ENCODE results near the gene MYO3B.
"Not testable (repeated sequence)": the region's sequence is repeated elsewhere in the genome, so short reads cannot be mapped to it uniquely, and the experiment has no call there.

MYO3B gene

GRCh38 chr2:170212625-170213280, 34.8 kb downstream of the MYO3B start:
- no peak for DNase-seq

GRCh38 chr2:170213281-170213625, 35.3 kb downstream of the MYO3B start:
- not testable (repeated sequence) for DNase-seq

- DNase-seq, result no peak
Measured at GRCh38 chr2:170213651-170214050, 35.7 kb downstream of the MYO3B start.

- no peak for DNase-seq
Measured at GRCh38 chr2:170214309-170214948, 36.5 kb downstream of the MYO3B start.

DNA sequence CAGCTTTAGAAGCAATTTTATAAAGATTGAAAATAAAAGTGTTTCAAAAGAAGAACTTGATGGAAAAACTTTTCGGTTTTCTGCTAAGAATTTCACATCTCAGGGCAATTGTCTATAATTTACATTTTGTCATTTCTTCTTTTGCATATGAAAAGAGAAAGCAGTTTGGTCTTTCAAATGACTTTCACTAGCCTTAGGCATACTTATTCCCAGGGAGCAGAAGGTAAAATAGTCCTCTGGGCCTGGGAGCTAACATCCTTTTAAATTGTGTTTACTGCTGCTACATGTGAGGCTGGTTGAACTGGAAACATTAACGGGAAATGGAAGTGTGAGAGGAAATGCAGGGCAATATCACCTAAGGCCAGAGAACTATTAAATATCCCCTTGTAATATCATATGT, 37.1 kb downstream of the MYO3B start:
- no peak for DNase-seq

- DNase-seq, result no peak
Measured at GRCh38 chr2:170216428-170216827, 38.5 kb downstream of the MYO3B start.

- DNase-seq, result no peak
Measured at GRCh38 chr2:170216981-170217380, 39.0 kb downstream of the MYO3B start.

GRCh38 chr2:170217778-170218251, 39.9 kb downstream of the MYO3B start:
- no peak for DNase-seq

DNA sequence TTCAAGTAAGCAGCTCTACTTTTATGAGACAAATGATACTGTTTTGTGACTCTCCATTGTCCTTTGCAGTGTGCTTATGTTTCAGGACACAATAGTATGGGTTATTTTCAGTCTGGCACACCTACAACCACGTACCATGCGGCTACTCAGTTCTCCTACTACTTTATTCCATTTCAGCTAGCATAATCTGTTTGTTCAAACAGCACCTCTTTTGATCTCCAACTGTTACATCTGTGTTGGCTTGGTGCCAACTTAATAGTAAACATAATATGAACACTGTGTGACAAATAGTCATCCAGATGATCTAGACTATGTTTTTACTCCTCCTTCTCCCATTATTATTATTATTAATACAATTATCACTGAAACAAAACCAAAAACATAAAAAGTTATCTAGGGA, 40.5 kb downstream of the MYO3B start:
- no peak for DNase-seq

DNA sequence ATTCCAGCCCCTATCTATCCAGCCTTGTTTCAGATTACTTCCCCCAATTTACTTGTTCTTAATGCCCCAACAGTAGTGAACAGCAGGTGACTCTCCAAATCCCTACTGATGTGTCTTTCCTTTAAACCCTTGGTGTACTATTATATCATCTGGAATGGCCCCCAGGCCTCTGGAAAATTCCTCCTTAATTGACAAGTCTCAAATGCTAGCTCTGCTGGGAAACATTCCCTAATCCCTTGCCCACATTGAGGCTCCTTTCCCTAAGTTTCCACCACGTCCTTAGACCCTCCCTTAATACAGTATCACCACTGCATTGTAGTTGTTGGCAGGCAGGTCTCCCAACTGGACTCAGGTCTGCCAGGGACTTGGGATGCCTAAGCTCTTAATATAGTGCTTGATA, 41.0 kb downstream of the MYO3B start:
- DNase-seq, result no peak

DNA sequence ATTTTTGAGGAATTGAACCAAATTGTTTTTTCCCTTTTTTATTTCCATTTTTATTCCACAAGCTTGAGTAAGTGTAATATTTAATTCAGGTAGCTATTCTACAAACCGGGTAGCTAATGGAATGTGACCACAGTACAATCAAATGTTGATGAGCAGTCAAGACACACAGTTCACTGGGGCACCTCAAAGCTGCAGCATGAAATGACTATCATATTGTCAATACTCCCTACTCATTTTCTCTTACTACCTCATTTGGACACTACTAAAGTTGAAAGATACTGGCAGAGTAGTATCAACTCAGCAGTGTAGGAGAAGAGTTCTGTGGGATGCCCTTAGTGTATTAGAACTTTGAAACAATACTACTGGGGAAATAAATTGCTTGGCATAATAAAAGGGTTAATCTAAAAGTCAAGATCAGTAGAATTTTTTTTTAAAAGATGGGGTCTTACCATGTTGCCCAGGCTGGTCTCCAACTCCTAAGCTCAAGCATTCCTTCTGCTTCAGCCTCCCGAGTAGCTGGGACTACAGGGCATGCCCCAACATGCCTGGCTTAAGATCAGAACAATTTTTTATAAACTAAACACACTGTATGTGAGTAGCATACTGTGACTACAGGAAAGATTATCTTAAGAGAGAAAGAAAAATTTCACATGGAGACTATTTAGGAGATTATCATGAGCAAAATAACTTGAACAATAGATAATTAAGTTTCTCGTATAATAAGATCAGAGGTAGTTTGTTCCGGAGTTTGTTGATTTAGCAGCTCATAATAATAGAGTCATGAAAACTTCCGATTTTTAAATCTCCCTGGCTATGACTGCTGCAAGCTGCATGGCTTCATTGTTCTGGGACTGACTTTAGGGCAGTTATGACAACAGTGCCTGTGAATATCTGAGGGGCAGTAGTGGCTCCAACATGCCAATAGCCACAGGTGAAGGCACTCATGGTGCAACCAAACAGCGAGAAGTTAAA, 43.7 kb downstream of the MYO3B start:
- no peak for DNase-seq

- DNase-seq, result no peak
Measured at GRCh38 chr2:170222298-170222697, 44.4 kb downstream of the MYO3B start.

DNA sequence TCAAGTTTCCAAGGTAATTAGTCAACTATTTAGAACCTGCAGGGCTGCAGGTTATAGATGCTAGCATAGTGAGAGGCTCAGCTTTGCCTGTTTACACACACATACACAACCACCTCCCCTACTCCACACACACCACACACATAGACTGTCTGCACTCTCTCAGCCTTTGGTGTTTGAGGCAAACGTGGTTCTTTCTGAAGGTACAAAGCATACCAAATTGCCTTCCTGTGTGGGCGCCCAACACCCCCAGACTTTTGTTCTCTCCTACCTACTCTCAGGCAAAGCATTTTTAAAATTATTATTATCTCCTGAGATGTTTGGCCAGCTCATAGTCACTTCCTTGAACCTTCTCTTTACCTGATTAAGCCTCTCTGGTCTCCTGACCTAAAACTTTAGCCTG, 44.9 kb downstream of the MYO3B start:
- DNase-seq, result no peak

DNA sequence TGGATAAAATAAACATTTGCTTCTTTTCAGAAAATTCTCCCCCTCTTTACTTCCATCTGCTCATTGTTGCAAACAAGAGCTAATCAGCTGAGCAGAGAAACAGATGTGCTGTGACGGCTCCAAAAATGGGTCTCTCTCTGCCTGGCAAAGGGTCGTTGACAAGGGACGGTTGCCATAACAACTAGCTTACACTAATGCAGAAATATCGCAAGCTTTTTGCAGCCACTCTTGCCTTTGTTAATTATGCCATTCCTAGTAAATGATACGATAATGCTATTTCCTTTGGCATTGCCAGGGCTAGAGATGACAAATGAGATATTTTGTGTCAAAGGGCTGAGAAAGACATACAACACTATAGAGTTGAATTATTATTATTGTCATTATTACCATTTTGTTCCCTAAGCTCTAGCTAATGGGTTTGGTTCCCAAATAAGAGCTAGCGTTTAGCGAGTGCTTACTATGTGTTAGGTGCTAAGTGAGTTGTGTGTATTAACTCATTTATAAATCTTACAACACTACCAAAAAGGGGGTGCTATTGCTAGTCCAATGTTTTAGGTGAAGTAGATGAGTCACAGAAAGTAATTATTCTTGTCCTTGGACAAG, 46.8 kb downstream of the MYO3B start:
- no peak for DNase-seq

GRCh38 chr2:170226216-170226615, 48.3 kb downstream of the MYO3B start:
- no peak for DNase-seq

DNA sequence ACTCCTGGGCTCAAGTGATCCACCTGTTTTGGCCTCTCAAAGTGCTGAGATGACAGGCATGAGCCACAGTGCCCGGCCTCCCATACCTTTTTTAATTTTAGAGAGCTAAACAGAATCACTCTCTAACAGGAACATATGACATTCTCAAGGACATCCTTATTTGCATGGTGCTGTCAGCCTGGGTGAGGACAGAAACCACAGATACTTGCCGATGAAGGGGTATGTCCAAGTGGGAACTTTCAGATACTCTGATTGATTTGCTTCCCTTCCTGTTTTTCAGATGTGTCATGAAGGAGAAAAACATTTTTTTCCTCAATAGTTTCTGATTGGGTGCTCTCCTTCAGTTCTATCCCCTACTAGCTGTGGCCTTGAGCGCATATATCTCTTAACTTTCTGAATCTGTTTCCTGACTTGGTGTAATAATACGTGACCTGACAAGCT, 49.6 kb downstream of the MYO3B start:
- no peak for DNase-seq

DNA sequence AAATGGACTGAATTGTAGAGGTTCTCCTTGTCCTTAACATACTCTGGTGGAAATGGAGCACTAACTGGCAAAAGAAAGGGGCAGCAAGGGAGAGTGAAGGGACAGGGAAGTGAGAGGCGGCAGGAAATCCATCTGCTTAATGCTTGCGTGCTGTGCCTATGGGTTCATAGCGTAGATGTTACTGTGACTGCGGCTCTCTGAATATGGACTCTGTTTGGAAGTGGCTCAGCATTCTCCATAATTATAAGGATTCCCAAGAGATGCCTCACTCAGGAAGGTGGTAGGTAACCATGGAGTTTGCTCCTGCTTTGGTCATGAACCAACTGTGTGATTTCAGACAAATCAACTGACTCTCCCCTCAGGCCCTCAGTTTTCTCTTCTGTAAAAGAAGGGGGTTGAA, 50.0 kb downstream of the MYO3B start:
- DNase-seq, result no peak

DNA sequence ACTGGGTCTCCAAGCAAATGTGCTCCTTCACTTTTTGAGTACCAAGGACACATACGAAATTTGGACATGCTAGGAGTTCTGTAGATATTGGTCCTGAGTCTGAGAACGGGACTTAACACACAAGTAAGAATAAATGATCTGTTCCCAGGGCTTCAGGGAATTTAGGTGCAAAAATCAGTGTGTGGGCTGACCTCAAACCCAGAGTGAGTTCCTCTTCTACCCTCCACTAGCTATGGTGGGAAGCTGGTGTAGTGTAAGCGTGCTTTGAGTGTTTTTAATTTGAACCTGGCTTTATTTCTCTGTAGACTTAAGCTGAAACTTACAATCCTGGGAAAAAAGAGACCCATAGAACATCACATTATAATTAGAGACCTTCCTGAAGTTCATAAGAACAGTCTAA, 50.5 kb downstream of the MYO3B start:
- DNase-seq, result no peak

GRCh38 chr2:170229125-170229524, 51.2 kb downstream of the MYO3B start:
- DNase-seq, result no peak

DNA sequence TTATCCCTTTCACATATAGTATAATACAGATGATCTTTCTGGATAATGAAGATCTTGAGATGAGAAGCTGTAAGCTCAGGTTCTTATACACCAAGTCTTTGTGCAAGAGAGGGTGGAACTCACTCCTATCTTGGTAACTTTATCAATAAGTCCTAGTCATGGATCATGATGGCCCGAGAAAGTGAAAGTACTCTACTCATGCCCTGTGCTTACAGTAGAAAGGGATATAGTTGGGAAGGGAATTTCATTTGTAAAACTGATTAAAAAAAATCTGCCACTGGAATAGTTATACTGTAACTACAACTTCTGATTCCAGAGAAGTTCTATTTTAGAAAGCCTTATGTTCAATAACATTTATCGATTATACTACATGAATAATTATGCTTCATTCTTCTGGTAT, 51.8 kb downstream of the MYO3B start:
- DNase-seq, result no peak

GRCh38 chr2:170235860-170236679, 58.1 kb downstream of the MYO3B start:
- DNase-seq, result peak; percentile 21

DNA sequence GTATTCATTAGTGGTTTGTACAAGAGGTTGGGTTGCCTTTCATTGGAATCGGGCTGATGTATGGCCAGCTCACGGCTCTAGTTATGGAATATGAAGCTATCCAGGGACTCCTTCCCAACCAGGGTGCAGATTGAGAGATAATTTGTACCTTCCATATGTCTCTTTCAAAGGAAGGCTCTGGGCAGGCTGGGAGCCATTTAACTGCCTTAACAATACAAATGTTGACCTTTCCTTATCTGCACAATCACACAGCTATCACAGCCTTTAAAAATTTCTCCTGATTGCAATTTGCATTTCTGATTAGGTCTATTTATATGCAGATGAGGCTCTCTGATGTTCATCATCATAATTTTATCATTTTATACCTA, 58.7 kb downstream of the MYO3B start:
- no peak for DNase-seq

All from GOT3 (cell line).